GM19328 (cell line): ENCODE data around the gene GPC5.

Experiments
- ATAC-seq: cut with Tn5 transposase; IDR thresholded peaks from one replicate; pipeline ENCODE4 v1.9.1; 2021; ENCODE audit warnings: mild to moderate bottlenecking, moderate library complexity; ENCODE audit not compliant: unreplicated experiment

The GPC5 gene

GRCh38 chr13:91588541-91588940, 190.1 kb downstream of the GPC5 start:
- ATAC-seq = no peak

GRCh38 chr13:91592056-91593014, 193.9 kb downstream of the GPC5 start:
- ATAC-seq = no peak

- no peak for ATAC-seq
These were observed 195.0 kb downstream of the GPC5 start for GRCh38 chr13:91593456-91593855.

- no peak for ATAC-seq
These were observed 195.6 kb downstream of the GPC5 start for GRCh38 chr13:91594061-91594460.

- ATAC-seq = no peak
These were observed 197.3 kb downstream of the GPC5 start for GRCh38 chr13:91595677-91596076.

GRCh38 chr13:91596842-91597241, 198.4 kb downstream of the GPC5 start:
- ATAC-seq = no peak

- no peak for ATAC-seq
These were observed 200.2 kb downstream of the GPC5 start for GRCh38 chr13:91598655-91599054.

- ATAC-seq = no peak
These were observed 202.9 kb downstream of the GPC5 start for GRCh38 chr13:91601273-91601672.

GRCh38 chr13:91601807-91602206, 203.4 kb downstream of the GPC5 start:
- ATAC-seq = no peak

- ATAC-seq = no peak
These were observed 210.9 kb downstream of the GPC5 start for GRCh38 chr13:91609353-91609752.

GRCh38 chr13:91618315-91618714, 219.9 kb downstream of the GPC5 start:
- ATAC-seq = no peak

GRCh38 chr13:91620670-91621141, 222.3 kb downstream of the GPC5 start:
- no peak for ATAC-seq

- no peak for ATAC-seq
These were observed 222.7 kb downstream of the GPC5 start for GRCh38 chr13:91621161-91621560.

GRCh38 chr13:91621963-91622362, 223.5 kb downstream of the GPC5 start:
- no peak for ATAC-seq

GRCh38 chr13:91622778-91623550, 224.5 kb downstream of the GPC5 start:
- no peak for ATAC-seq

GRCh38 chr13:91627952-91628739, 229.7 kb downstream of the GPC5 start:
- no peak for ATAC-seq

GRCh38 chr13:91630946-91631345, 232.5 kb downstream of the GPC5 start:
- no peak for ATAC-seq

- ATAC-seq = no peak
These were observed 233.7 kb downstream of the GPC5 start for GRCh38 chr13:91632086-91632485.

- no peak for ATAC-seq
These were observed 240.9 kb downstream of the GPC5 start for GRCh38 chr13:91639330-91639729.

- ATAC-seq = no peak
These were observed 245.0 kb downstream of the GPC5 start for GRCh38 chr13:91643394-91643793.

- ATAC-seq = no peak
These were observed 246.4 kb downstream of the GPC5 start for GRCh38 chr13:91644806-91645205.
